ENCODE results near the gene GLT8D2.

DNA sequence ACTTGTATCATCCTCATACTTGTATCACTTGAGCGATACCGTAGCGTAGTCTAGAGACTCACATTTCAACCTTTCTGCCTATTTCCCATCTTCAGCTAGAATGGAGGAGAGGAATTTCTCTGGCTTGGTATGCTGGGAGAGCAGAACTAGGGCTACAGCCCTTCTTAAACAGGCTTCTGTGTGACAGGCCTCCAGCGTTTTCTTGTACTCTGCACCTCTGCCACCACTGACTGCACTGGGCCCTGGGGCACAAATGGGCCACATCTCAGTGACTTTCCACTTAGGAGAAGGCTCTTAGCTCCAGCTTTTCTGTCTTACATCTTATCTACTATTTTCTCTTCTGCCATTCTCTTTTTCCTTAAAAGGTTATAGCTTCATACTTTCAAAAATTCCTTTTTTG is 41.1 kb upstream of the GLT8D2 start:
- TF ChIP-seq CTCF (conservative IDR thresholded peaks at IDR 0.05) (no peak), ZFX (IDR thresholded peaks at IDR 0.05) (no peak)
